ENCODE measurements around the gene NAGLU.
A peak's percentile ranks its signal among the peaks of the same experiment; 100 is the strongest.
"Not testable (repeated sequence)": the region's sequence is repeated elsewhere in the genome, so short reads cannot be mapped to it uniquely, and the experiment has no call there.

Gene NAGLU

GRCh38 chr17:42544874-42545283 is 8.8 kb downstream of the NAGLU start:
- DNase-seq (ENCODE audit: low read depth in 4 of 4, low spot score in 1 of 4) = no peak

DNA sequence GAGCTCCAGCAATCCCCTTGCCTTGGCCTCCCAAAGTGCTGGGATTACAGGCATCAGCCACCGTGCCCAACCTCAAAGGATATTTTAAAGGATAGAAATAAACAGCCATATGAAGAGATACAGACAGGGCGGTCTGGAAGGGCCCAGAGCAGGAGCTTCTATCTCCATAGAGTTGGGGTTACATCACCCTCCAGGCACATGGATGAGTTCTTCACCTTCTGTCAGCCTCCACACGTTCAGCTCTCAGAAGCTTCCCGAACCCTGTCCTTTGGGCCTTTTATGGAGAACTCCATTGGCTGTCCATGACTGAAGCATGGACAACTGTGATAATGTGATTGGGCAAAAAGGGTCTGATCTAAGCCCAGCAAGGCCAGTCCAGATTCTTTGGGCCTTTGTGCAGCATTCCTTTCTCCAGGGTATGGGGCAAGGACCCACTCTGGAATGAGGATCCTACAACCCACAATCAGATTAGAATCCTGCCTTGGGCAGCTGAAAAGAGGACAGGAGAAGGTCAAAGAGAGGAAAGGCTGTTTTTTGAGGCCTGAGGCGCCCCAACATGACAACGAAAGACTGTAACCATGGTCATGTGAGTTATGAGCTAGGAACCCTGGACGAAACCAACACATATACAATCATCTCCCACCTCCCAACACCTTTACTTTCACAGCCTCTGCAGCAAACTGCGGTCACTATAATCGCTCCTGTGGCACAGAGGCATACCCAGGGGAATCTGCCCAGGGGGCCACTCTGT is 9.9 kb downstream of the NAGLU start:
- not testable (repeated sequence) for DNase-seq (ENCODE audit: low read depth in 4 of 4, low spot score in 1 of 4)

DNA sequence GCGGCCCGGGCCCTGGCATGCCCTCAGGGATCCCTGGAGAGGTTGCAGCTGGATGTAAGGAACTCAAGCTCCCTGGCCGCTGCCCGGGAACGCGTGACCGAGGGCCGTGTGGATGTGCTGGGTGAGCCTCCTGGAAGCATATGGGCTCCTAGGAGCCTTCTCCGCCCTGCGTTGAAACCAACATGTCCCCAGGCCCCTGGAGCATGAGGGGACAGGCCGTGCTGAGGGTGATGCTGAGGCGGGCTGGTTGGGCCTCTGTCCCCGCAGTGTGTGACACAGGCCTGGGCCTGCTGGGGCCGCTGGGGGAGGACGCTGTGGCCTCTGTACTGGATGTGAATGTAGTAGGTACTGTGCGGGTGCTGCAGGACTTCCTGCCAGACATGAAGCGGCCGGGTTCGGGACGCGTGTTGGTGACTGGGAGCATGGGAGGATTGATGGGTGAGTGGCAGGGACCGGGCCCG is 11.0 kb downstream of the NAGLU start:
- no peak for DNase-seq (ENCODE audit: low read depth in 4 of 4, low spot score in 1 of 4)

DNA sequence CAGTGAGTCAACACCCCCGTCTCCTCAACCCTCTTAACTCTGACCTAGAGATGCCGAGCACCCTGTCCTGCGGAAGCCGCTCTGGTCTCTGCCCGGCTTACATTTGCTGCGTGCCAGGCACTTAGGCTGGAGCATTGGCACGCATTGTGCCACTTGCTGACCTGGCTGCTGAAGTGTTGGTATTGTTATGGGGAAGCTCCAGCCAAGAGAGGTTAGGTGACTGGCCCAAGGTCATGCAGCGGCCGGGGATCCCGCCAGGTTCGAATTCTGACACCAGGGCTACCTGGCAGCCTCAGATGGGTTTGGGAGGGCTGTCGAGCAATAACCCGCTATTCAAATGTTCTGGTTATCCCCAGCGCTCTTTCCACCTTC is 11.6 kb downstream of the NAGLU start:
- DNase-seq (ENCODE audit: low read depth in 4 of 4, low spot score in 1 of 4) = no peak

DNA sequence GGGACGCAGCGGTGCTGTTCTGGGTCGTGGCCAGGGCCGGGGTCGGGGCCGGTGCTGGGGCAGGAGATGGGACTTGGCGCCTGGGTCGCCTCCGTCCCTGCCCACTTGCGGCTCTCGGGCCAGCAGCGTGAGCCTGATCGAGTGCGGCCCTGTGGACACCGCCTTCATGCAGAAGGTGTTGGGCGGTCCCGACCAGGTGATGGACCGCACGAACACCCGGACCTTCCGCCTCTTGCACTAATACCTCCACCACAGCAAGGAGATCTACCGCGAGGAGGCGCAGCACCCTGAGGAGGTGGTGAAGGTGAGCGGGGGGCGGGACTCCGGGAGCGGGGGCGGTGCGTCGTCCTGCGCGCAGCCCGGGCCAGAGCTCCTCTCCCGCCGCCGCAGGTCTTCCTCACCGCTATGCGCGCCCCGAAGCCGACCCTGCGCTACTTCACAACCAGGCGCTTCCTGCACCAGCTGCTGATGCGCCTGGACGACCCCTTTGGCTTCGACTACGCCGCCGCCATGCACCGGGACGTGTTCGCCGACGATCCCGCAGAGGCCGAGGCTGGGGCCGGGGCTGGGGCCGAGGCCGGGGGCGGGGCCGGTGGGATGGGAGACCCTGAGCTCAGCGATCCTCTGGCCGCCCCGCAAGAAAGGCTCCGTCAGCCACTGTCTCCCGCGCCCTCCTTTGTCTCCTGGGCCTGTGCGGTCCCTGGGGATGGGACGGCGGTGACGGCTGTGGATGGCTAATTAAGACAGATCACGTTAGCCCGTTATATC is 12.2 kb downstream of the NAGLU start:
- DNase-seq (ENCODE audit: low read depth in 4 of 4, low spot score in 1 of 4) = peak in 3 of 4 experiments; percentile 58 to 71 (median 65)

GRCh38 chr17:42548993-42549755 is 13.1 kb downstream of the NAGLU start:
- no peak for DNase-seq (ENCODE audit: low read depth in 4 of 4, low spot score in 1 of 4)

- DNase-seq (ENCODE audit: low read depth in 4 of 4, low spot score in 1 of 4) = not testable (repeated sequence)
Measured at GRCh38 chr17:42552736-42553135, 16.7 kb downstream of the NAGLU start, which contains the start of gene HSD17B1. Gene HSD17B1 (plus strand): TSS chr17:42552923. CDS start chr17:42552934, 11 bp downstream.

GRCh38 chr17:42553161-42553818 is 17.2 kb downstream of the NAGLU start:
- DNase-seq (ENCODE audit: low read depth in 4 of 4, low spot score in 1 of 4) = no peak

DNA sequence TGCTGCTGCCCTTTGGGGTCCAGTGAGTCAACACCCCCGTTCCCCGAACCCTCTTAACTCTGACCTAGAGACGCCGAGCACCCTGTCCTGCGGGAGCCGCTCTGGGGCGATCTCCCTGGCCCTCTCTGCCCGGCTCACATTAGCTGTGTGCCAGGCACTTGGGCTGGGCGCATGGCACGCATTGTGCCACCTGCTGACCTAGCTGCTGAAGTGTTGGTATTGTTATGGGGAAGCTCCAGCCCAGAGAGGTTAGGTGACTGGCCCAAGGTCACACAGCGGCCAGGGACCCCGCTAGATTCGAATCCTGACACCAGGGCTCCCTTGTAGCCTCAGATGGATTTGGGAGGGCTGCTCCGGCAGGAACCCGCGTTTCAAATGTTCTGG is 17.8 kb downstream of the NAGLU start:
- no peak for DNase-seq (ENCODE audit: low read depth in 4 of 4, low spot score in 1 of 4)

DNA sequence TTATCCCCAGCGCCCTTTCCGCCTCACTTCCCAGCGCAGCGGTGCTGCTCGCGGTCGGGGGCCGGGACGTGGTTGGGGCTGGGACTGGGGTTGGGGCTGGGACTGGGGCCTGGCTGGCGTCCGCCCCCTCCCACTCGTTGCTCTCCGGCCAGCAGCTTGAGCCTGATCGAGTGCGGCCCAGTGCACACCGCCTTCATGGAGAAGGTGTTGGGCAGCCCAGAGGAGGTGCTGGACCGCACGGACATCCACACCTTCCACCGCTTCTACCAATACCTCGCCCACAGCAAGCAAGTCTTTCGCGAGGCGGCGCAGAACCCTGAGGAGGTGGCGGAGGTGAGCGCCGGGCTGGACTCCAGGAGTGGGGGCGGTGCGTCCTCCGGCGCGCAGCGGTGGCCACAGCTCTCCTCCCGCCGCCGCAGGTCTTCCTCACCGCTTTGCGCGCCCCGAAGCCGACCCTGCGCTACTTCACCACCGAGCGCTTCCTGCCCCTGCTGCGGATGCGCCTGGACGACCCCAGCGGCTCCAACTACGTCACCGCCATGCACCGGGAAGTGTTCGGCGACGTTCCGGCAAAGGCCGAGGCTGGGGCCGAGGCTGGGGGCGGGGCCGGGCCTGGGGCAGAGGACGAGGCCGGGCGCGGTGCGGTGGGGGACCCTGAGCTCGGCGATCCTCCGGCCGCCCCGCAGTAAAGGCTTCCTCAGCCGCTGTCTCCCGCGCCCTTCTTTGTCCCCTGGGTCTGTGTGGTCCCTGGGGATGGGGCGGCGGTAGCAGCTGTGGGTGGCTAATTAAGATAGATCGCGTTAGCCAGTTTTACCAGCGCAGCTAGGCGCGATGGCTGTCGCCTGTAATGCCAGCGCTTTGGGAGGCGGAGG is 18.4 kb downstream of the NAGLU start:
- peak in 2 of 4 experiments; percentile 63 to 78 for DNase-seq (ENCODE audit: low read depth in 4 of 4, low spot score in 1 of 4)

DNA sequence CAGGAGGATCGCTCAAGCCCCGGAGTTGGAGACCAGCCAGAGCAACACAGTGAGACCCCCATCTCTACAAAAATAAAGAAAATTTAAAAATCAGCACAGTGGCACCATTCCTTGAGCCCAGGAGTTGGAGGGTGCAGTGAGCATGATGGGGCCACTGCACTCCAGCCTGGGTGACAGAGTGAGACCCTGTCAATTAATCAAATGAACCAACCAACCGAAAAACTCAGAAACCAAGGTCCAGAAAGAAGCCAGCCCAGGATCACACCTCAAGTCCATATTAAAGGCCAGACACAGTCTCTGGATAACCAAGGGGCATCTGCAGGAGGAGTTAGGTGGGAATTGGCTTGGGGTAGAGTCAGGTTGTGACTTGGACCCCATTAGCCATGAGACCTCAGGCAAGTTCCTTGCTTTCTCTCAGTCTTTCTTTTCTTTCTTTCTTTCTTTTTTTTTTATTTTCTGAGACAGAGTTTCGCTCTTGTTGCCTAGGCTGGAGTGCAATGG is 19.1 kb downstream of the NAGLU start:
- DNase-seq (ENCODE audit: low read depth in 4 of 4, low spot score in 1 of 4) = no peak

GRCh38 chr17:42555961-42556617 is 20.0 kb downstream of the NAGLU start:
- DNase-seq (ENCODE audit: low read depth in 4 of 4, low spot score in 1 of 4) = not testable (repeated sequence)

DNA sequence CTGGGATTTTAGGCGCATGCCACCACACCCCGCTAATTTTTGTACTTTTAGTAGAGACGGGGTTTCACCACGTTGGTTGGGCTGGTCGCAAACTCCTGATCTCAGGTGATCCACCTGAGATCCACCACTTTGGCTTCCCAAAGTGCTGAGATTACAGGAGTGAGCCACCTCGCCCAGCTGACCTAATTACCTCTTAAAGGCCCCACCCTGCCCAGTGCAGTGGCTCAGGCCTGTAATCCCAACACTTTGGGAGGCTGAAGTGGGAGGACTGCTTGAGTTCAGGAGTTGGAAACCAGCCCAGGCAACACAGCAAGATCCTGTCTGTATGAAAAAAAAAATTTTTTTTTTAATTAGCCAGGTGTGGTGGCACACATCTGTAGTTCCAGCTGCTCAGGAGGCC is 23.0 kb downstream of the NAGLU start:
- no peak for DNase-seq (ENCODE audit: low read depth in 4 of 4, low spot score in 1 of 4)

DNA sequence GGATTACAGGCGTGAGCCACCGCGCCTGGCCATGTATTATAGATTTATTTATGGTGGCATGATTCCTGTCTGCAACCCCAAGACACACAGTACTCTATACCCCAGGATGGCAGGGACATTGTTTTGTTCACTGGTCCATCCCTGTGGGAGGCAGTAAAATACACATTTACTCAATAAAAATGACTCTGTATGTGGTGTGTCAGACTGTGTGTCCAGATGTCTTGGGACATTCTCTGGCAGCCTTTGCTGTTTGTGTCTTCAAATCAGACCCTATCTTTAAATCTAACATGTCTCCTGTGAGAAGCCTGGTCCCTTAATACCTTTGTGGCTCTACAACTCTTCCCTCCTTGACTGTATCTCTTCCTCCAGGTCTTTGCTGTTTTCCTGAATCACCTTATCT is 24.2 kb downstream of the NAGLU start:
- DNase-seq (ENCODE audit: low read depth in 4 of 4, low spot score in 1 of 4) = no peak

- DNase-seq (ENCODE audit: low read depth in 4 of 4, low spot score in 1 of 4) = peak; percentile 81 to 91 (median 84)
Measured at GRCh38 chr17:42561897-42562387, 25.9 kb downstream of the NAGLU start, which contains the start of gene COASY. Gene COASY (plus strand): TSS chr17:42562148. CDS start chr17:42562623, 475 bp downstream.

GRCh38 chr17:42562388-42563142 is 26.5 kb downstream of the NAGLU start:
- DNase-seq (ENCODE audit: low read depth in 4 of 4, low spot score in 1 of 4) = no peak

DNA sequence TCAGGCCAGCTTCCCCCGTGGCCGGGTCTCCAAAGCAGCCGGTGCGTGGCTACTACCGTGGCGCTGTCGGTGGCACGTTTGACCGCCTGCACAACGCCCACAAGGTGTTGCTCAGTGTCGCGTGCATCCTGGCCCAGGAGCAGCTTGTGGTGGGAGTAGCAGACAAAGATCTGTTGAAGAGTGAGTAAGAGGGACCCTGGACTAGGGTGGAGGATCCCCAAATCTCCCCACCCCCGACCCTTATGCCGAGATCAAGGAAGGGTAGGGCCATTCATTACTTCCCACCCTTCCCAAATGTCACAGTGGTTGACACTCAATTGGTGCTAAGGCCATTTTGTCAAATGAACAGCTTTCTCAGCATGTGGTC is 27.1 kb downstream of the NAGLU start:
- DNase-seq (ENCODE audit: low read depth in 4 of 4, low spot score in 1 of 4) = no peak

DNA sequence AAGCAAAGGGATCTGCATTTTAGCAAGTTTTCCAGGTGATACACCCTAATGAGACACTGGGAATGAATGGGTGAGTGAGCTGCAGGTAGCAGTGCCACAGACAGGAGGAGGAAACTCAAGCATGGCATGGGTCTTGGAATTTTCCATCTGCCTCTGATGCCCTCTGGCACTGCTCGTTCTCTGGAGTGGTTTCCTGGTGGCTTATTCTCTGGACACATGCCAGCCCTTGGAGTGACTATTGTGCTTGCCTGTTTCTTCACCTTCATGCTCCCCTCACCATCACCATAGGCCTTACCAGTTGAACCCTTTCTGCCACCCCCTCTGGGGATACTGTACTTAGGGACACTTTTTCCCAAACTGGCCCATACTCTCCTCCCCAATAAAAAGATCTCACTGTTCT is 27.5 kb downstream of the NAGLU start:
- DNase-seq (ENCODE audit: low read depth in 4 of 4, low spot score in 1 of 4) = no peak

All from stimulated activated CD4-positive, alpha-beta T cell treated with anti-CD3 and anti-CD28 coated beads, Interleukin-1b, Interleukin-23, amount 100 ng/mL, for 24 hours (primary cell).